Measurements from ENCODE around the gene HLCS. TPM values are rescaled to one million over a fixed set of nuclear protein-coding genes. Genes with fewer than 3 reads are reported as not detected.
"Not testable (repeated sequence)": the region's sequence is repeated elsewhere in the genome, so short reads cannot be mapped to it uniquely, and the experiment has no call there.

Gene HLCS
- 8.5 and 14.7 TPM in 2 replicates for total RNA-seq (2014; rRNA removed; shearing (Covaris generic))

DNA sequence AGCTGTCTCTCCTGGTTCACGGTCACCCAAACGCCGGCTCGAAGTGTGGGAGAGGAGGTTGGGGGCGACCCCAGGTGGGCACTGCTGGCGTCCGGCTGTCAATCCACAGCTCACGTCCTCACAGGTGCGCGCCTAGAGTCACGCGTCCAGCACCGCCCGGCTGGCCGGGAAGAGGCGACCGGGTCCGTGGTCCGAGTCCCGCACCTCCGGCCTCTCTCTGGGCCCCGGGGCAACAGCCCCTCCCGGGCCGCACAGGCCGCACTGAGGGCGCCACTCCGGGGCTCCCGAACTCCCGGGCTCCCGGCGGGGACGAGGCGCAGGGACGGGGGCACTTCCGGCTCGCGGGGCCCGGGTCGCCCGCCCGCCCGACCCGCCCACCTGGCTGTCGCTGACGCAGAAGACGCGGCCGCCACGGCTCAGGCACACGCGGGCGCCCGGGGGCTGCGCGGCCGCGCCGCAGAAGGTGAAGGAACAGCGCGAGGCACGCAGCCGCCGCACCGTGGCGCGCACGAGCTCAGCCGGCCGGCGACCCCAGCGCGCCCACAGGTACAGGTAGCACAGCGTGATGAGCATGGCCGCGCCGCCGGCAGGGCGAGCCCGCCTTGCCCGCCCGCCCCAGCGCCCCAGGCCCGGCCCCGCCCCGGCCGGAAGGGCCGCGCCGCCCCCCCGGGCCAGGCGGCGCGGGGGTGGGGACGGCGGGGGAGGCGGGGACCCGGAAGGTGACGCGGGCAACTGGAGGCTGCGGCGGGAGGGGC lies at the start of gene HLCS:
Gene HLCS, minus strand, starts transcription at position 604 of the 755 bp plus-strand sequence. Its CDS starts 31 bp downstream, at position 573.
- DNase-seq (ENCODE audit: low spot score), result peak; percentile 63

DNA sequence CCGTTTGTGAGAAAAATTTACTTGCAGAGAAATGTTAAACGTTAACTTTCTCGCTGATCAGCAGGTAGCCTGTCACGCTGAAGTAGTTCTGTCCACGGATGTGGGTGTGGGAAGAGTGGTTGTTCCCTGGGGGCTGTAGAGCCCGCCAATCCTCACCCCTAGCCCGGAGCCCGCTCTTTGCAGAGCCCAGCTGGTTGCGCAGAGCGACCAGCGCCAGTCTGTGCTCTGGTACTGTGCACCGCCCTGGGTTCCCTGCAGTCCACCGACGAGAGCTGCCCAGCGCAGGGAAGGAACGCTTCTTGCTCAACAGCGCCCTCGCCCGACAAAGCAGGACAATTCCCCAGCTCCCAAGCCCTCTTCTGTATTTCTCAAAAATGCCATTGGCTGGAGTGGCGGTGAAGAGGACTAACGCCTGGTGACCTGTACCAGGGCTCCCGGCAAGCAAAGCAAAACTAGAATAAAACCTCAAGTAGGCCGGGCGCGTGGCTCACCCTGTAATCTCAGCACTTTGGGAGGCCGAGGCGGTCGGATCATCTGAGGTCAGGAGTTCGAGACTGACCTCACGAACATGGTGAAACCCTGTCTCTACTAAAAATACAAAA lies 43.4 kb upstream of the HLCS start:
- DNase-seq (ENCODE audit: low spot score), result peak; percentile 88

DNA sequence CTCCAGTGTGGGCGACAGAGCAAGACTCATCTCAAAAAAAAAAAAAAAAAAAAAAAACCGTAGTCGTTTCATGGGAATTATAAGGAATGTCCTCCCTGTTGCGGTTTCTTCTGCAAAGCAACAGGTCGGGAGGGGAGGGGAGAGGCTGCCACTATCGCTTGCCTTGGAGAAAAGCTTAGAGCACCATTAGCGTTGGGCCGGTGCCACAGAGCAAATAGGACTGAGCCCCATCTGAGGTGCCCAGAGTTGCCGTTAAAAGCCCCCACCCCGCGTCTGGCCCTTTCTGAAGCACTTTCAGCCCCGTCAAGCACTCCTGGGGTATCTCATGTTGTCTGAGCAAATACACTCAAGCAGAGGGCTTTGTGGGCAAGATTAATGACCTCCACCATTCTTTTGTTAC lies 42.3 kb upstream of the HLCS start:
- no peak for DNase-seq (ENCODE audit: low spot score)

DNA sequence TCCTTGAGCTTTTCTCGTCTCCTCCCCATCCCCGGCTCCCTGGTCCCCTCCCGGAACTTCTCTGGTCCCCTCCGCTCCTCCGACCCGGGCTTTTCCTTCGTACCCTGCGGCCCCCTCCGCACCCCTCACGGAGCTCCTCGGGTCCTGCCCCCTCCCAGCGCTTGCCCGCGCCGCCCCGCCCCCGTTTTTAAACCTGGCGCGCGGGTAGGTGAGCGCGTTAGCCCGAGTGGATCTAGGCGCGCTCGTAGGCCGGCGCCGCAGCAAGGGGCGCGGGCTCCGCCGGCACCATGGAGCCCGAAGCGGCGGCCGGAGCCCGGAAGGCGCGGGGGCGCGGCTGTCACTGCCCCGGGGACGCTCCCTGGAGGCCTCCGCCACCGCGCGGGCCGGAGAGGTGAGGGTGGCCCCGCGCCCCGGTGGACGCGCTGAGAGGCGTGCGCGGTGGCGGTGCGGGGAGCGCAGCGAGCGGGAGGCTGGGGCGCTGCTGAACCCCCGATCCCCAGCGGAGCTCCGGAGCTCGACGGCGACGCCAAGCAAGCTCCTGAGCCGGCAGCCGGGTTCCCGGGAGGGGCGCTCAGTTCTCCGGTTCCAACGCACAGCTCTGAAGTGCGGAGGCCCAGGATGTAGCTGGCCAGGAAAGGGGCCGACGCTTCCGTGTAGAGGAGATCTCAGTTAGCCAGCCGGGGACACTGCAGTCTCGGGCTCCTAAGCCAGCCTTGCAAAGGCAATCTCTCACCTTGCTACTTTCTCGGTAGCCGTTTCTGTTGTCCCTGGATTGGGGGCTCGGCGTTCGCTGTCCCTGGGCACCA lies 40.2 kb upstream of the HLCS start, which contains the start of gene RIPPLY3:
Gene RIPPLY3, plus strand, starts transcription at position 217 of the 806 bp plus-strand sequence. Its CDS starts 71 bp downstream, at position 288.
- DNase-seq (ENCODE audit: low spot score), result no peak

DNA sequence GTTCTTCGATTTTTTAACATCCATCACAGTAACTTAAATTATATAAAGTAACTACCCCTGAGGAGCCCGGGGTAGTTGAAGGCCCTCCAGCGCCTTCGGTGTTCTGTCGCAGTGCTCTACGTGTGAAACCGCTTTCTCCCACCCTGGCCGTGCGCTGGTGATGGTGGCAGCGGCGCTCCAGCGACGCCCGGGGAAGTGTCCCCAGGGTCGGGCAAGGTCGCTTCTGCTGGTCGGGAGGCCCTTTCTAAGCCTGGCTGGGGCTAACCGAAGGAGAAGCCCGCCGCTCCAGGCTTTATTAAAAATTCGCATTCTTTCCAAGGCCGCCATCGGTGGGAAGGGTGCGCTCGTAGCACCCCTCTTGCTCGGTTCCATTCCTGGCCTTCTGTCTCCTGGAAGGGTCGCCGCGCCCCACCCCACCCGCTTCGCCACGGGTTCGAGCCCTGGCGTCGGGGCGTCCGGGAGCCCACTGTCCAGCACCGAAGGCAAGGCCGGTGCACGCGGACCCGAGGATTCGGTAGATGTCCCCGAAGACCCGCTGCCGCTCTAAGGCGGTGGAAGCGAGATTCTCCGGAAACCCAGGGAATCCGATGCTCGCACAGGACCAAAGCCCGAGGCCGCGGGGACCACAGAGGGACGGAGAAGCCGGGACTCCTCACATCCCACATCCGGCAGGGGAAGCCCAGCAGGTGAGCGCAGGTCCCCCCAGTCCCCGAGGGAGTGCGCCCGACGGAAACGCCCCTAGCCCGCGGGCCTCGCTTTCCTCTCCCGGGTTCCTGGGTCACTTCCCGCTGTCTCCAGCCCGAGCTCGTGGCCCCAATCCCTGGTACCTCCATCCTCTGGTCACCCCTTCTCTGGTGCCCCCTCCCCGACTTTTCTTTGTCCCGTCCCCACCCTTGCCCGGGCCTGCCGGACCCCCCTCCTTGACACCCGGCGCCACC lies 39.3 kb upstream of the HLCS start:
- DNase-seq (ENCODE audit: low spot score), result no peak

DNA sequence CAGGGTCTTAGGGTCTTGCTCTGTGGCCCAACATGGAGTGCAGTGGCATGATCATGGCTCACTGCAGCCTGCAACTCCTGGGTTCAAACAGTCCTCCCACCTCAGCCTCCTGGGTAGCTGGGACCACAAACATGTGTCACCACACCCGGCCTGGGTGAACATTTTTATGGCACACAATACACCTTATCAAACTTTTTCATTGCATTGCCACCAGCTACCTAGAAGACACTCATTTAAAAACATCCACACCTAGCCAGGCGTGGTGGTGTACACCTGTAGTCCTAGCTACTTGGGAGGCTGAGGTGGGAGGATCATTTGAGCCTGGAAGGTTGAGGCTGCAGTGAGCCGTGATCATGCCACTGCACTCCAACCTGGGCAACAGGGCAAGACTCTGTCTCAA lies 37.4 kb upstream of the HLCS start:
- not testable (repeated sequence) for DNase-seq (ENCODE audit: low spot score)

DNA sequence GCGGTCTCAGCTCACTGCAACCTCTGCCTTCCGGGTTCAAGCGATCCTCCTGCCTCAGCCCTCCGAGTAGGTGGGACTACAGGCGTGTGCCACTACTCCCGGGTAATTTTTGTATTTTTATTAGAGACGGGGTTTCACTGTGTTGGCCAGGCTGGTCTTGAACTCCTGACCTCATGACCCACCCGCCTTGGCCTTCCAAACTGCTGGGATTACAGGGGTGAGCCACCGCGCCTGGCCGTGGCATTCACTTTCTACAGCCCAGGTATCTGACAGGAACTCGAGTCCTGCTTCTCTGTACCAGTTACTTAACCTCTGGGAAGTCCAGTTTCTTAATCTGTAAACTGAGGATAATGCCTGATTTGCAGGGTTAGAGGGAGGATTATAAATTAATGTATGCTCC lies 36.4 kb upstream of the HLCS start:
- DNase-seq (ENCODE audit: low spot score), result not testable (repeated sequence)

DNA sequence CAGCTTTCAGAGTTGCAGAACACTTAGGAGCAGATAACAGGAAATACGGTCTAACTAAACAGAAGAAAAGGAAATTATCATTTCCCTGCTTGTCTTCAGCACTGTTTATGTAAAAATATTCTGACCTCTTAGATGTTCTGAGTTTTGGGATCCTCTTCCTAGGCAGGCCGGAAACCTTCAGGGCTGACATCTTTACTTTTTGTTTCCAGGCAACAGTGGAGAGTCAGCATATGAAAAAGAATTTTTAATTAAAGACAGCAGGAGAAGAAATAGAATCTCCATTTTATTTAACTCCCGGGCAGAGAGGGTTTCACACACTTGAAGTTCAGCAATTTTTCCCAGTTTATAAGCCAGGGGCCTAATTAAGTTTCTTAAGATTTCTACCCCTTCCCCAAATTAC lies 35.0 kb upstream of the HLCS start:
- DNase-seq (ENCODE audit: low spot score), result no peak

DNA sequence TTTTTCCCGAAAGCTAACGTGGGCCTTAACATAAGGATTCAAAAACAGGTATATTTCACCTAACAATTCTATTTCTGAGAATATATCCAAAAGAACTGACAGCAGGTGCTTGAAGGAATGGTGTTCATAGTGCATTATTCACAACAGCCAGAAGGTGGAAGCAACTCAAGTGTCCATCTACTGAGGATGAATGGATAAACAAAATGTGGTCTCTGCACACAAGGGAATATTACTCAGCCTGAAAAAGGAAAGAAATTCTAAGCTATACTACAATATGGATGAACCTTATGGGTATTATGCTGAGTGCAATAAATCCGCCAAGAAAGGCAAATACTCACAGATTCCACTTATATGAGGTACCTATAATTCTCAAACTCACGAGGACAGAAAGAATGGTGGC lies 33.9 kb upstream of the HLCS start:
- DNase-seq (ENCODE audit: low spot score), result peak; percentile 12

DNA sequence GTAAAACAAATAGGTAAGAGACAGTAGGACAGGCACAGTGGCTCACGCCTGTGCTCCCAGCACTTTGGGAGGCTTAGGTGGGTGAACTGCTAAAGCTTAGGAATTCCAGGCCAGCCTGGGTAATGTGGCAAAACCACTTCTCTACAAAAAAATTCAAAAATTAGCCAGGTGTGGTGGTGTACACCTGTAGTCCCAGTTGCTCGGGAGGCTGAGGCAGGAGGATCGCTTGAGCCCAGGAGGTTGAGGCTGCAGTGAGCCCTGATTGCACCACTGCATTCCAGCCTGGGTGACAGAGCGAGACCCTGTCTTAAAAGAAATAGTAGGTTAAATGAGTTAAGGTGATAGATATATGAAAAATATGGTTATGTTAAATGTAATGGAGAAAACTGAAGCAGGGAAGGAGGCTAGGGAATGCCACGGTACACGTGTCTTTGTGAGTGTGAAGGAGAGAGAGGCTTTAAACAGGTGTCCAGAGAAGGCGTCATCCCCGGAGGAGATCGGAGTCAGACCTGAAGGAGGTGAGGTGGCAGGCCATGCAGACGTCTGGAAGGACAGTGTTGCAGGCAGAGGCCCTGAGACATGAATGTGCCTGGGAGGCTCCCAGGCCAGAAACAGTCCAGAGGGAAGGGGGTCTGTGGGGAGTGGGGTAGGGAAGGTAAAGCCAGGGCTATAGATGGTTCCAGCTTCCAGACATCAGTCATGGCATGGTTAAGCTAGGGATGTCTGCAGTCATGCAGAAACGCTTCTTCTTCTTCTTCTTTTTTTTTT lies 32.8 kb upstream of the HLCS start:
- no peak for DNase-seq (ENCODE audit: low spot score)

DNA sequence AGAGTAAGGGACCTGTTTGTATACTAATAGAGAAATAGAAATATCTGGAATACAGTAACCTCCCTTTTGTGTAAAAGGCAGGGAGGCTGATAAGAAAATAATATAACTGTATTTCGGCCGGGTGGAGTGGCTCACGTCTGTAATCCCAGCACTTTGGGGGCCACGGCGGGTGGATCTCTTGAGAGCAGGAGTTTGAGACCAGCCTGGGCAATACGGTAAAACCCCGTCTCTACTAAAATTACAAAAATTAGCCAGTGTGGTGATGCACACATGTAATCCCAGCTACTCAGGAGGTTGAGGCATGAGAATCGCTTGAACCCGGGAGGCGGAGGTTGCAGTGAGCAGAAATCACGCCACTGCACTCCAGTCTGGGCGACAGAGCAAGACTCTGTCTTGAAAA lies 28.8 kb upstream of the HLCS start:
- not testable (repeated sequence) for DNase-seq (ENCODE audit: low spot score)

DNA sequence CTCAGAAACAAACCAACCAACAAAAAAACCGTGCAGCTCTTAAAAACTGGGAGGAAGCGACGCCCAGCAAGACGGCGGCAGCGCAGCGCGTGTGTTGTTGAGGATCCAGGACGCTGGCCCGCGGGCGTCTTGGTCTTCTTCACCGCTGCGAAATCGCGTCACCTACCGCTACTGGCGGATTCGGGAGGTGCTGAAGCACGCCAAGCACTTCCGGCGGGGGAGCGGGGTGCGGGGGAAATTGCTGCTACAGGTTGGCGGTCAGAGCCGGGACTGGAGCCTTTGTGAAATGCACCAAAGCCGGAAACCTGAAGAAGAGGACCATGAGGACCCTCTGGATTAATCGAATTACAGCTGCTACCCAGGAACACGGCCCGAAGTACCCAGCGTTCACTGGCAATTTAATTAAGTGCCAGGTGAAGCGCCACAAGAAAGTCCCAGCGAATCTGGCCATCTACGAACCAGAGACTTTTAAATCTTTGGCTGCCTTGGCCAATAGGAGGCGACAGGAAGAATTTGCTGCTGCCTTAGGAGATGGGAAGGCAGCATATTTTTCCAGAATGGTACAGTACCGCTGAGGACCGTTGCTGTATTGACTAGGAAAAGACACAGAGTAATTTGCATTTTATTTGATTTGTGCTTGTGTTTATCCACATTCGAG lies 28.2 kb upstream of the HLCS start:
- DNase-seq (ENCODE audit: low spot score), result no peak

DNA sequence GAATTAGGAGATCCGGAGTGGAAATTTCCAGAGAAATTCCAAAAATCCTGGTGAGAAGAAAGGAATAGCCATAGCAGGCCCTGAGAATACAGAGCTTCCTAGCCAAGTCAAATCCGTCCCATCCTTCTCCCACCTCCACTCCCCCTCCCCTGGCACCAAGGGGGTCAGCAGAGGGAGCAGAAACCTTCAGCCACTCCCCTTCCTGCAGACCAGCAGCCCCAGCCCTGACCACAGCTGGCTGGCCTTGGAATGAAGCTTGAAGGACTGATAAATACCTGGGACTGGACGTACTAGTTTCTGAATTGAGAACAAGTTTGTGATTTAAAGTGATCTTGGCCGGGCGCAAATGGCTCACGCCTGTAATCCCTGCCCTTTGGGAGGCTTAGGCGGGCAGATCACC lies 26.2 kb upstream of the HLCS start:
- DNase-seq (ENCODE audit: low spot score), result no peak

DNA sequence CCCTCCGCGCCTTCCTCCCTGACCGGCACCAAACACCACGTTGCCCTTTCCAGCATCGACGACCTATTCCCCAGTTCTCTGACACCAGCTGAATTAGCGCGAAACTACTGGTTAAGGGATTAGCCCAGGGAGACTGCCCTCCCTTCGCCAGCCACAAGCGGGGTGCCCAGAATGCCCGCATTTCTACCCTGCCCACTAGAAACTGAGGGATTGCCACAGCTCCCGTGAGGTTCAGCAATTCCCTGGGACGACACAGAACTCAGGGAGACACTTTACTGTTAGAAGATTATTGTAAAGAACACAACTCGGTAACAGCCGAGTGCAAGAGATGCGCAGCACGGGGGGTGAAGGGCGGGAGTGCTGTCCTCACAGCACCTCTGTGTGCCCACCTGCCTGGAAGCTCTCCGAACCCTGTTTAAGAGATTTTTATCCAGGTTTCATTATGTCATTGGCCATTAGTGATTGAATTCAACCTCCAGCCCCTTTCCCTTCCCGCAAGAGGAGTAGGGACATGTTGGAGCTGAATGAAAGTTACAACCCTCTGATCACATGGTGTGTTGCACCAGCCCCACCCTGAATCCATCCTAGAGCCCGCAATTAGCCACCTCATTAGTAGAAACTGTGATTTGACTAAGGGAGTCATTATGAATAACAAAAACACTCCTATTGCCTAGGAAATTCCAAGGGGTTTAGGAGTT lies 24.2 kb upstream of the HLCS start:
- no peak for DNase-seq (ENCODE audit: low spot score)

DNA sequence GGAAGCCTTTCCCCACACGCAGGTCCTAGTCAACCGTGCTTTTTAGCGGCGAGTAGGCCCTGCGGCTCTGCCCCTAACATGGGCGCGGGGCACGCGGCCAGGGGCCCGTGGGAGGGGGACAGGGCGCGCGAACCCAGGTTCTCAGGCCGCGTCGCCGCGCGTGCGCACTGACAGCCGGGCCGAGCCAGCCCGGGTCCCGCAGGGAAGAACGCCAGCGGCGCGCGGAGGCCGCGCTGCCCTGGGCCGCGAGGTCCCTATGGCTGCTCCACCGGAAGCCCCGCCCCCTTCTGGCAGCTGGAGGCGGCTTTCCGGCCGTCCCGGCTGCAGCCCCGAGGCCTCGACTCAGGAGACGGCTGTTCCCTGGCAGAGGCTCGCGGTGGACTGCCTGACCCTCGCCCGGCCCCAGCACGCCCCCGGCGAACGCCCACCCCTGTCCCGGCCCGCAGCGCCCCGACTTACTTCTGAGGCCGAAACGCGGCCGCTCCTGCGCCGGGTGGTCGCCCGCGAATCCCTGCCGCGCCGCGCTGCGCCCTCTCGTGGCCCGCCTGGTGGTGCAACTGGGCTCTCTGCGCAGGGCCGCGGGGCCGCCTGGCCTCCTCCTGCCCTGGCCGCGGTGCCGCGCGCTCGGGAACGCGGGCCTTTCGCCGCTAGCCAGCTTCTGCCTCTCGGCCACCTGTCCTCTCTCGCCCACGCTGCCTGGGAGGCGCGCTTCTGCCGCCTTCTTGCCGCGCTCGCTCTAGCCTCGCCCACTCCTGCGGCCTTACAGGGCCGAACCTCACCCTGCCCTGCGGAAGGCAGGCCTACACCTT lies 23.4 kb upstream of the HLCS start:
- DNase-seq (ENCODE audit: low spot score), result peak; percentile 85

DNA sequence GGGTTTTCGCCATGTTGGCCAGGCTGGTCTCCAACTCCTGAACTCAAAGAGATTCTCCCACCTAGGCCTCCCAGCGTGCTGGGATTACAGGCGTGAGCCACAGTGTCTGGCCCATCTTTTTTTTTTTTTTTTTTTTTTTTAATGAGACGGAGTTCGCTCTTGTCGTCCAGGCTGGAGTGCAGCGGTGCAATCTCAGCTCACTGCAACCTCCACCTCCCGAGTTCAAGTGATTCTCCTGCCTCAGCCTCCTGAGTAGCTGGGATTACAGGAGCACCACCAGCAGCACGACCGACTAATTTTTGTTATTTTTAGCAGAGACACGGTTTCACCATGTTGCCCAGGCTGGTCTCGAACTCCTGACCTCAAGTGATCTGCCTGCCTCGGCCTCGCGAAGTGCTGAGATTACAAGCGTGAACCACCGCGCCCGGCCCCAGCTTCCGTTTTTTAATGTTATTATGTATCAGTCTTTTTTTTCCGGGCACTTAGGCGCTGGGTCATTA lies 22.8 kb upstream of the HLCS start:
- not testable (repeated sequence) for DNase-seq (ENCODE audit: low spot score)

DNA sequence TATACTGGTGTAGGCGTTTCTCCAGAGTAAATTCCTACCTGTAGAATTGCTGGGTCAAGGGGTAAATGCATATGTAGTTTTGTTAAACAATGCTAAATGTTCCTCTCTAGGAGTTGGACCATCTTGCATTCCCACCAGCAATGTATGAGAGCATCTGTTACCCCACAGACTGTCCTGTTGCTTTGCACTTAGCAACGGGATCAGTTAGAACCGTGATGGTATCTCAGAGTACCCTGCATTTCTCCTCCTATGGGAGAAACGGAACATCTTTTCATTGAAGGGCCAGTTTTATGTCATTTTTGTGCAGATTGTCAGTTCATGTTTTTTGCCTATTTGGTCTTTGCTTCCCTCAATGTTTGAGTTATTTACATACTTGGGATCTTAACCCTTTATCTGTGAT lies 22.1 kb upstream of the HLCS start:
- peak; percentile 31 for DNase-seq (ENCODE audit: low spot score)

DNA sequence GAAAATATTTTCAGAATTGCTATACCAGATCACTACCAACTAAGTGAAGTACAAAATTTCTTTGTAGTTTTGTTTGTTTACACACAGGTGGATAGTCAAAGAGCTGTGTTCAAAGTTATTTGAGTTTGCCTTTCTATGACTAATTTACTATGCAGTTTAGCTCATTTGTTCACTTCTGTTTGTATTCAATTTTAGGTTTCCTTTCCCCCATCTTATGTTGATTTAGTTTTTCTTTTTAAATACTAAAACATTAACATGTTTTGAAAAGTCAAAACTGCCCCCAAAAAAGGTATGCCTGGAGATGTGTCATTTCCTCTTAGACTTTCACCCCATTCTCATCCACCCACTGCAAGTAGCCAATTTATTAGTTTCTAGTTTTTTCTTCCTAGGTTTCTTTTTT lies 21.4 kb upstream of the HLCS start:
- peak; percentile 14 for DNase-seq (ENCODE audit: low spot score)

All from HT-29 (cell line).